ENCODE results near the gene SERP2.

Gene SERP2

DNA sequence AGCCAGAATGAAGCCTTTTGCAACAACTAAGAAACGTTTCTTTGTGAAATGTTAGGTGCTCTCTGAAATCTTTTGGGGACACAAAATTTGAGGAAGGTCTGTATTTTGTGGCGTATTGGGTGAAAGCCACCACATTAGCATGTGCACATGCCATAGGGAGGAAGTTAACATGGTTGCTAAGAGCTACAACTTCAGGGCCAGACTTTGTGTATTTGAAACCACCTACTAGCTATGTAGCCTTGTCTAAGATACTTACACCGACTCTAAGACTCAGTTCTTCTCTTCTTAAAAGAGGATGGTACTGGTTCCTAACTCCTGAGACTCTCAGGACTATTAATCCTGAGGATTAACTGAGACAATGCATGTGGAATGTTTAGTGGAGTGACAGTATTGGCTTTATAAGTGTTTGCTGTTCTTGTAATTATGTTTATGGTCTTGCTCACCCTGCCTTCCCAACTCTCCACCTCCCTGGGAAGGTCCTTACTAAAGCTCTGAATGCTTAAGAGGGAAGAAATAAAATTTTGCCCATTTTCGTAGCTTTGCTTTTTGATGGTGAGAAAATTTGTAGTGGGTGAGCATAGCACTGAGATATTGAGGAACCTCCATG is 15.5 kb downstream of the SERP2 start:
- DNase-seq, result no peak

DNA sequence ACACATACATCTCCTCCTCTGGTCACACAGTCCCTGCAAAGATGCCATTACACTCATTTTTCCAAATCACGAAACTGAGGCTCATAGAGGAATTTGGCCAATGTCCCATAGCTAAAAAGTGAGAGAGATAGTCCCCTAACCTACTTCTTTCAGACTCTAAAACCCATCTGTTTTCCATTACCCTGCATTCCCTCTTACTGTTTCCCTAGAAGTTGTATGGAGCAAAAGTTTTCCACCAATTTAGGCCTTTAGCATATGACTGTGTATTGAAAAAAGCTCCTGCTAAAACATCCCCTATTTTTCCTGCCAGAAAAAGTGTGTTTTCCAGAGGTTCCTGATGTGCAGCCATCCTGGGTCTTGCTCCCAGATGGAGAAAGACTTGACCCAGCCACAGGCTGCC is 16.3 kb downstream of the SERP2 start:
- no peak for DNase-seq

DNA sequence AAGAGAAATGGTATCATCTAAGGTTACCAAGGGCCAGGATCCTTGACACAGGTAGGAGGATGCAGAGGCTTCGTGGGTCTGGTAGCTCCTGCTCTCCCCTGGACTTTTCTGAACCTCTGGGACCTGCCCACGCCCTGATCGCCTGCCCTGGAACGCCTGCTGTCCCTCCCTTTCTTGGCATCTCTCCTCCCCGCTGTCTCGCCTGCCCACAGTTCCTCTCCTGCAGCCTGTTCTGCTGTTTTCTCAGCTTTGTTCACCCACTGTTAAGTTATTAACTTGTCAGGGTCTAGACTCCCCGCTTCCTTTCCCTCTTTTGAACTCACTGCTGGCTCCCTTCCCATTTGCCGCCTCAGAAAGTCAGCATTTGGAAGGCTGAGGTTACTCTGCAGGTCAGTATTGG is 19.8 kb downstream of the SERP2 start:
- DNase-seq, result no peak

DNA sequence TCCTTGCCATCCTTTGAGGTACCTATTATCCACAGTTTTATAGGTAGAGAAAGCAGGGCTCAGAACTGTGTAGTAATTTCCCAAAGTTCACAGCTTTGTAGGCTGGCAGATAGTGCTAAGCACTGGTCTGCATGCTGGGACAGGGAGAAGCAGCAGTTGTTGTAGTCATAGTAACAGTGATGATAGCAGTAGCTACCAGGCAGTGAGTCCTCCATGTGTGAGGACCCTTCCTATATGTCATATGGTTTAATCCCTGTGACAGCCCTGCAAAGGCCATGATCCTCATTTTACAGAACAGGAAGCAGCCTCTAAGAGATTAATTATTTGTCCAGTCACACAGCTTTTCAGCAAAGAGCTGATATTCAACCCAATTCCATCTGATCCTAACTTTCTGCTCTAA is 21.0 kb downstream of the SERP2 start:
- no peak for DNase-seq

DNA sequence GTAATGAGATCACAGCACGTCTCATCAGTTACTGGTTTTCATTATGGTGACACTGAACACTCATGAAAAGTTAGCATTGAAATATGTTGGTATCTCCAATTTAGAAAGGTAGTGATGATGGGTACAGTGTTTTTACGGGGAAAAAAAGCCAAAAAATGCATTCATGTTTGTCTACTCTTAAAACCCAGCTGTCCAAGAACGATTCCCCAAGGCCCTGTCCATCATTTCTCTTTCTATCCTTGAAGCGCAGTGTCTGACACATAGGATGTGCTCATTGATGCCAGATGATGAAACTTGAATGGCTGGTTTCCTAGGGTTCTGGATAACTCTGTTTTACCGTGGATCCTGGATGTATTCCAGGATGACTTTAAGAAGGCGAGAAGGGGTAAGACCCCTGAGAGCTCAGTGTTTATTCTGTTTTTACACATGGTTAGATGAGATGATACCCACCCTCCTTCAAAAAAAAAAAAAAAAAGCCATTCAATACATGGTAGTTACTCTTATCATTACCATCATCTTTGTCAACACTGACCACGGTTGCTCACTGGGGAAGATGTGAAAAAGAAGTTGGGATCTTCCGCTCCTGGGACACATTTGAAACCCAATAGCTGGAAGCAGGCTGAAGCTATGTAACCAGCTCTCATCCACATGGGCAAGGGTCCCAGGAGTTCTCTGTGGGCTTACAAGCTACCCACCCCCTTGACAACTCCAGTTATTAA is 22.5 kb downstream of the SERP2 start:
- DNase-seq, result no peak

DNA sequence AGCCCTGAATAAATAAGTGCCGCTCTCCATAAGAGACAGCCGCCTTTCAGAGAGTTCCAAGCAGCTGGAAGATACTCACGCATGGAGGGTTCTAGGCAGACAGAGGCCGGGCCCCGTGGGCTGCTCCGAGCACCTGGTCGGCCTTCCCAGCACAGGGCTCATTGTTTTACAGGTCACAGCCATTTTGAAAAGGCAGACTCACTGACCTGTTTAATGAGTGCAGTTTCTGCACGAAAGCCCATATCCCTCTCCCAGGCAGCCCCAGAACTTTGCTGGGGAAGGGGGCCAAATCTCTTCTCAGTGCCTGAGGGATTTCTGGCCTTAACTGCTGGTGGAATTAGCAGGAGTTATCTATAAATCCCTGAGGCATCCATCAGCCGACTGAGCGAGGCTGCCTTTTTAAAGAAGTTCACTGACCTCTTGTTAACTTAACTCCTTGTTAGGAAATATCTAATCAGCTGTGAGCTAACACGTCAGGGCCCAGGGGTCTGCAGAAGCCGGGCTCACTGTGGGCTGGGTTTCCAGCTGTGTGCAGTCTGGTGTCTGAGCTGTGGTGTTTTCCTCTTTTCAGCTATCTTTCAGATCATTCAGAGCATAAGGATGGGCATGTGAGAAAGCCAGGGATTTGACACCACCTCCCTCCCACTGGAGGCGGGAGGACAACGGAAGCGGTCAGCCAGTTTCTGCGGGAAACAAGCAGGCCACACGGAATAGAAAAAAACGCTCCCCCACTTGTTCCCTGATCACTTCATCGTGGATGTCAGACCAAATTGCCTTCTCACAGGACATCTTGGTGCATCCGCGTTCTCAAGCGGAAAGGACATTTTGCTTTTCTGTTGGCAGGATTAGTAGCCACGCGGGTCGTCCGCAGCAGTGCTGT is 23.3 kb downstream of the SERP2 start:
- DNase-seq, result no peak

DNA sequence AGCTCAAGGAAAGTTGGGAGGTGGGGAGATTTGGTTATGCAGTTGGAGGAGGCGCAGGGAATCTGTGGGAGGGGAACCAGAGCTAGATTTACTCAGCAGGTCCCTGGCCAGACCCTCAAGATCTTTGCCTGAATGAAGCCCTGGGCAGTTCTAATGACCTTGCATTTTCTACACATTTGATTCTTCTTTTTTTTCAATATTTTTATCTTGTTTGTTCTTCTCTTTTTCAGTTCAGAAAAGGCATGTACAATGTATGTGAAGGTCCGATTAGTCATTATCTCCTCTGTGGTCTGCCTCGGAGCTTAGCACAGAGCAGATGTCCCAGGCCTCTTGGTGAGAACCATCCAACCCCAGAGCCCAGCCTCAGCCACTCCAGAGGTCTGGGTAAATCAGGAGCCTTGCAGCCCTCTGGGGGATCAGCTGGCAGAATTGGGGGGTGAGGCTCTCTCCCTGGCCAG is 24.2 kb downstream of the SERP2 start:
- DNase-seq, result no peak

DNA sequence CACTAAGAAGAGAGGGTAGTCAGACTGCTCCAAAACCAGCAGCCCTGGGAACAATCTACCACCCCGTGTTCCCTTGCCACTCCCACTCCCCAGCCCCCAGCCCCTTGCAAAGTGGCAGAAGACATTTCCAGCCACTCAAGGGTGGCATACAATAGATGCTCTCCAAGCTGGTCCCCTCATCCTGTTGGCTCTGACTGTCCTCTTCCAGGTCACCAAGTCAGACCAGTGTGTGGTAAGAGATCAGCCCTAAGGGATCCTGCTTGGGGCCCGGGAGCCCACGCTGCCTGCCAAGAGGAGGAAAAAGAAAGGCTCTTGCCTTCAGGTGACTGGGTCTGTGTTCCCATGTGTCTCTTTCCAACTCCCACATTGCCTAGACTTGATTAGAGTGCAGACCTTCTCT is 25.0 kb downstream of the SERP2 start:
- no peak for DNase-seq

DNA sequence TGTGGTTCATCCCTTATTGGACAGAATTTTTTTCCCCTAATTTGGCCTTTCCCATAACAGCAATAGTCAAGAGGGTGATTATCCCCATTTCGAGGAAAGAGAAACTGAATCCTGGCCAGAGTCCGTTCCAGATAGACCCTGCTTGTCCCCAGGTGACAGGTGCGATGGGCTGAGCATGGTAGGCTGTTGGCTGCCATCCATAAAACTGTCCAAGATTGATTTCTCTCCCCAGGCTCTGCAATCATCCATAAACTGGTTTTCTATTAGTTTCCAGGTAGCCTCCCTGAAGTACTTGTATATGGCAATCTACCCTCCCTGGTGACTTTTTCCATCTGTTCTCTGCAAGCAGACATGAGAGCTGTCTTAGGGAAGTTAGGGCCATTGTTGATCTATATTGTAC is 25.4 kb downstream of the SERP2 start:
- DNase-seq, result peak; percentile 34

DNA sequence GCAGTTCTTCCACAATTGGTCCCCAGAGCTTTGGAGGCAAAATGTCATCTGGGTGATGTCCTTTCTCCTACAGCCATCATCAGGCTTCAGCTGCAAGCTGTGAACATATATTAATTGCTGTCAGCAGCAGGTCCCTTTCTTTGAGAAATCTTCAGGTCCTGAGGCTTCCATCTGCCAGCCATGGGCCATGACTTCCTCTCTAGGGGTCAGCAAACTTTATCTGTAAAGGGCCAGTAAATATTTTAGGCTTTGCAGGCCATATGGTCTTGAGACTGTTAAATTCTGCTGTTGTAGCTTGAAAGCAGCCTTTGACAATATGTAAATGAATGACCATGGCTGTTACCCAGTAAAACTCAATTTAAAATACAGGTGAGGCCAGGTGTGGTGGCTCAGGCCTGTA is 27.1 kb downstream of the SERP2 start:
- DNase-seq, result no peak

DNA sequence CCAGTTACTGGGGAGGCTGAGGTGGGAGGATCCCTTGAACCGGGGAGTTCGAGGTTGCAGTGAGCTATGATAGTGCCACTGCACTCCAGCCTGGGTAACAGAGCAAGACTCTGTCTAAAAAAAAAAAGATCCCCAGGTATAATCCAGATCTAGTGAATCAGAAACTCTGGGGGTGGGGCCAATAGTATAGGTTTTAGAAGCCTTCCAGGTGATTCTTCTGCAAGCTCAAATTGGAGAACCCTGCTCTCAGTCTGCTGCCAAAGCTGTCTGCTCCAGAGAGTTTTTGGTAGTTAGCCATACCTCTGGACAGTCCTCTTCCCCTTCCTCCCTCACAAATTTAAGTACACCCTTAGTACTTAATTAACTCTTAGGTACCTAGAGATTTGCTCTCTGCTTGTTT is 28.0 kb downstream of the SERP2 start:
- DNase-seq, result no peak

DNA sequence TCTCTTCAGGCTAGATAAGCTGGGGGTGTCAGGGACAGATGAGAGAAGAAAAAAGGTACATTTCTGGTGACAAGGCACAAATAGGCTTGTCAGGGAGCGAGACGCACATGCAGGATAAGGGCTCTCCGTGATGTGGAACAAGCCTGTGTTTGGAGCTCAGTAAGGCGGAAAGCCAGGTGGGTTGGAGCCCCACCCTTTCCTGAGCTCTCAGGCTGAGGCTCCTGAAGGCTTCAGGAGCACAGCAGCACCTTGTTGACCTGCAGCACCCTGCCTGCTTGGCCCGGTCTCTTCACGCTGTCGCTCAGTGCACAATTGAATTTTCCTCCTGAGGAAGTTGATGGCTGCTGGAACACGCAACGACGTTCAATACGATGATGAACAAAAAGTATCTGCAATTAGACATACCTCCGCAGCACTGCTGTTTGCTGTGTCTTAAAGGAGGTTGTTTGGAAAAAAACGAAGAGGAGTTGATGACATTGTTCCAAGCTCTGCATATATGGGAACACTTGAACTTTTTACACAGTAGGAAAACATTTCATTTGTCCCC is 29.3 kb downstream of the SERP2 start:
- DNase-seq, result peak; percentile 72

DNA sequence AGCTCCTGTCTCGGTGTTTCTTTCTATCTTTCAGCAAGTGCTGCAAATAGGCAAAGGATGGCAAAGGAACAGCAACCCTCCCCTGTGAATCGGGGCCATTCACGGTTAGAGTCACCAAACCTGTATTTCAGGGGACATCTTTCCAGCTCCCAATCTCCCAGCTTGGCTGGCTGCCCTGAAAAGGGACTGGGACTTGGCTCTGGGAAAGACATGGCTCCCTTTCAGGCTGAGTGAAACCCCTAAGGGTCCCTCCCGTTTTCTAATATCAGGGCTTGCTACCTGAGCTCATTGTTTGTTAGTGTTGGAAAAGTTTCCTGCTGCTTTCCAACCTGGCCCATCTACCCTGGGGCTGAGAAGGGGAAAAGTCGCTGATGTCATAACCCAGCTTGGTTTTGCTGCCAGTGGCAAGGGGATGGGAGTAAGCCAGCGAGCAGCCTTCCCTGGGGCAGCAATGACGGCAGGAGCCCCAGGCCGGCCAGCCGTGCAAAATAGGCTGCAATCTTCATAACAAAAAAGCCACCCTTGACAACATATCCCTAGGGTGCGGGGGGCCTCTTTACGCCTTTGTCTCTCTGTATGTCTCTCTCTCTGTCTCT is 29.9 kb downstream of the SERP2 start:
- peak; percentile 55 for DNase-seq

DNA sequence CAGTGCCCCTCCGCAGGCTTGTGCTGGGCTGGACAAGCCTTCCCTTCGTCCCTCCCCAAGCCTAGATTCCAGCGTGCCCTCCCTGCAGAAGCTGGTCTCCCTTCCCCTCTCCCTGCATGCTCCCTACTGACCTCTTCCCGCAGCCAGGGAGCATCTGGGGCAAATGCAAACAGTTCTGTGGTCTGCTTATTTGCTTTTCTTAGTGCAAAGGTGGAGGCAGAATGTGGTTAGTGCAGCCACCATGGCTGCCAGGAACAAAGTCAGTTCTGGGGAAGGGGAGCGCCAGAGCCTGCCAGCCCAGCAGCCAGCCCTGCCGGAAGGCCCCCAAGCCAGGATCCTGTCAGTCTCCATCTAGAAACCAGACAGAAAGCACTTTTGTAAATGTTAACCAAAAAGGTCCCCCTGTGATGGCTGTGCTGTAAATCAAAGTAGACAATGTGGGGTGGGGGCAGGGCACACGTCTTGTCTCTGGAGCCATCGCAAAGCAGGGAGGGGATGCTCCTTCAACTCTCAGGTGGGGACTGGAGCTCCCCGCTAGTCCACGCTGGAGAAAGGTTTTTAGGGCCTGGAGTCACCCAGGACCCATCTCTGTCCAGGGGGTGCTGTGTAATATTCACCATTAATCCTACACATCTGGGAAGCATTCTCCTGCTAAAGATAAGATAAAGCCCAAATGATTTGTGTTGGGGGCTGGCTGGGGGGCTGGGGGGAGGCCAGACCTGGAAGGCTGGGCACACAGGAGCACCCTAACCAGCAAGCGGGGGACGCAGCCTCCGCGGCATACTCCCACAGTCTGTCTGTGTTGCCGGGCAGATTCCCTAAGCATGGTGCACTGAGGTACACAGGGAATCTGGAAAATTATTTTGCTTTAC is 30.9 kb downstream of the SERP2 start:
- DNase-seq, result no peak

DNA sequence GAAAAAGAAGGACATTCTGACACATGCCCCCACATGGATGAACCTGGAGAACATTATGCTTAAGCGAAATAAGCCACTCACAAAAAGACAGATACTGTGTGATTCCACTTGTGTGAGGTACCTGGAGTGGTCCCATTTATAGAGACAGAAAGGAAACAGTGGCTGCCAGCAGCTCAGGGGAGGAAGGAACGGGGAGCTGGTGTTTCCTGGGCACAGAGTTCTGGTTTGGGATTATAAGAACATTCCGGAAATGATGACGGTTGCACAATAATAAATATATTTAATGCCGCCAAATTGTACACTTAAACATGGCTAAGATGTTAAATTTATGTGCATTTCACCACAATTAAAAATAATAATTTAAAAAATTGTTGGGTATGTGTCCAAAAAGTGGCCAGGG is 33.0 kb downstream of the SERP2 start:
- DNase-seq, result no peak

DNA sequence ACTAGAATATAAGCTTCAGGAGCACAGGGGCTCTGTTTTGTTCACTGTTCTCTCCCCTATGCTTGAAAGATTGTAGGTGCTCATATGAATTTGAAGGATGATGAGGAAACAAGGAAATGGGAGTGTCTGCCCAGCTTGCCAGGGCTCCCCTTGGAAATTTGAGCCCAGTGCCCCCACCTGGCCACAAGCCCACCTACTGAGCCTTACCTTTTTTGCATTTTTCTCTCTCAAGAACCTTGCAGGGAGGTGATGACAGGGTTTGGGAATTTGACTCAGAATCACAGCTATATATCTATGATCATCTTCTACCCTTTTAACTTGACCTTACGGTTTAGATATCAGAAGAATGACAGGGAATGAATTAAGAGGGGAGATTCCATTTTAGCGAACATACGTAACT is 33.8 kb downstream of the SERP2 start:
- no peak for DNase-seq

DNA sequence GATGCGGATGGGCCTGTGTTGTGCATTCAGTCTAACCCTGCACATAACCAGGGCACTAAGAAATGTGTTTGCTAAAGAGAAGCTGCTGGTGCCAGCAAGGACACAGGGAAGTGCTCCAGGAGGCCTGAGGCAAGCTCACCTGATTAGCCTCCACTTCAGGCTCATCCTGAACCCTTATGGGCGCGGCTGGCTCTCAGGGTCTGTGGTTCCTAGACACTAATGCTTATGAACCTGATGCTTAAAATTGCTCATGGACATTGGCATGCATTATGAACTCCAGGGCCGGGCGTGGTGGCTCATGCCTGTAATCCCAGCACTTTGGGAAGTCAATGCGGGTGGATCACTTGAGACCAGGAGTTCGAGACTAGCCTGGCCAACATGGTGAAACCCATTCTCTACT is 34.3 kb downstream of the SERP2 start:
- no peak for DNase-seq

DNA sequence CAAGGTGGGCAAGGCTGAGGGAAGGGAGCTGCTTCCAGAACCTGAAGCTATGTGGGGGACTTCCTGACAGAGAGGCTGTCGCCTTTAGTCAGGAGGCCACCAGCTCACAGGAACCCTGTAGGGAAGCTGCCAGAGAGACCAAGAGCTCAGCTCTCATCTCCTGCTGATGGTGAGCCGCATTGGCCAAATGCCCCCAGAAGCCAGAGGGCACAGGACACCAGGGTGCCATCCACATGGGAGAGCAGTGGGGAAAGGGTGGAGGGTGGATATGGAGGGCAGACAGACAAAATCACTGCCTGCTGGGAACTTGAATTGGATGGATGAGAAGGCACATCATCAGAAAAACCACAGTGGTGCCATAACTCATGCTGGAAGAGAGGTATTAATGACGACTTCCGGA is 36.0 kb downstream of the SERP2 start:
- DNase-seq, result no peak

DNA sequence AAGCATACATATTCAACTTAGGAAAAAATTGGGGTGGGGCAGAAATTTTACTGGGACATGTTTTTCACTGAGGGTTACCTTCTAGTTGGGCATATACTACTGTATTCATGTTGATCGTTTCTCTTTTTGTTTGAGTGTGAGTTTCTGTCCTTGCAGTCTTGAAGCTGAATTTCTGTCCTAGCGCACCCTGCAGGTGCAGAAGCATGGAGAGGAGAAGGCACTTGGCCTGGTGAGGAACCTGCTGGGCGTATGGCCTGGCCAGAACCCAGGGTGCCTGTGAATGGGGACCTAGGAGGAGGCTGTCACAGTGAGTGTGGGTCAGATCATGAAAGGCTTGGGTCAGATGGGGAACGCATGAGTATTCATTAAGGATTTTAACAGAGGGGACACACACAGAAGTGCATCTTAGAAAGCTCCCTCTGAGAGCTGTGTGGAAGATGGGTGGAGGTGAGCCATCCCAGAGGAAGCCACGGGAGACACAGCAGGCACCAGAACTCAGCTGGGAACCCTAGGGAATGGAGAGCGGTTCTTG is 36.8 kb downstream of the SERP2 start:
- DNase-seq, result no peak

DNA sequence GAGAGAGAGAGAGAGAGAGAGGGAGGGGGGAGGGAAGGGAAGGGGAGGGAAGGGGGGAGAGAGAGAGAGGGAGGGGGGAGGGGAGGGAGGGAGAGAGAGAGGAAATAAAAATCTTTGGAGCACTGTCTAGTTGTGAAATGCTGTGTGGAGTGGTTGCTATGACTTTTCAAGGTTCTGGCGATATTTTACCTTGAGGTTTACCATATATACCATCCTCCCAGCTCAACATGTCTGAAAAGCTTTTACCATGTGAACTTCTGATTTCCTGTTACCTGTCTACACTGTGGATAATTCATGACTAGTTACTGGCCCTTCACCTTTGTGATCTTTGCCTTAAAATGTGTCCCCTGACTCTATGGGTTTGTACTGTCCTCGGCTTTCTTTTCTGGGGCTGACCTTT is 38.2 kb downstream of the SERP2 start:
- no peak for DNase-seq

DNA sequence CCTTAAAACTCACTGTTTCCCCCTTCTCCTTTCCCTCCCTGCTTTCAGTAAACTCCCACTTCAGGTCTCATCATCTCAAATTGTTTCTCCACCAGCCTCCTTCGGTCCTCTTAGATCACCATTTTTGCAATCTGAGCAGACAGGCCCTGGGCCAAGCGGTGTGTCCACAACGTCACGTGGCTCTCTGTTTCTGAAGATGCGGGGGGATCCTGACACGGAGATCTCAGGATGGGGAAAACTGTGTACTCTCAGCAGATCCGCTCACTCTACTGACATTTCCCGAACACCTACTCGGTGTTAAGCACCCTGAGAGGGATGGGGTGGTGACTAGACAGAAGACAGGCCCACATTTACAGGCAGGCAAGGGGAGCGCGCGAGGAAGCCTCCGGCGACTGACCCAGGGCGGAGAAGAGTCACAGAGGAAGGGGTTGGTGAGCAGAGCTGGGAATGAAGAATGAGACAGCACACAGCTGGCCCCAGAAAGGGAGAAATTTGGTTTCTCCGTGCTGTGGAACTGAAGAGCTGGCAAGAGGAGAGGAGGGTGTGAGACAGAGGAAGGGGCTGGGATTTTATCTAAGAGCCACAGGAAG is 38.8 kb downstream of the SERP2 start:
- no peak for DNase-seq

DNA sequence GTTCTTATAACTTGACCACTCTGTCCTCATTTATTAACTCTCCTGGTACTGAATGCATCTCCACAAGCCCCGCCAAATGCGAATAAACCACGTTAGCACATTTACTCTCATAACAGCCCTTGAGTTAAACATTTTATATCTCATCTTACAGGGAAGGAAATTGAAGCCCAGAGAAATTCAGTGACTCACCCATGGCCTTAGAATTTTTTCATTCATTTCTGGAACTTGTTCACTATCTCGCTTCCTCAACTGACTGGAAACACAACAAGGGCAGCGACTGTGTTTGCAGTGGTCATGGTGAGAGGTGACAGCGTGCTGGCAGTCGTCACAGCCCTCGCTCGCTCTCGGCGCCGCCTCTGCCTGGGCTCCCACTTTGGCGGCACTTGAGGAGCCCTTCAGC is 39.5 kb downstream of the SERP2 start:
- no peak for DNase-seq

Measured in DMS79 (cell line).